Aorta (tissue), 5 donors: ENCODE measurements around the gene SLC26A6. TPM values are rescaled to one million over a fixed set of nuclear protein-coding genes. Genes with fewer than 3 reads are reported as not detected.

ENCODE experiments used
- ATAC-seq: fragments of 200-7000 bp; cut with Tn5 transposase; one replicate; pipeline ENCODE4 v1.9.1; 2022; ENCODE audit warnings: moderate library complexity; ENCODE audit not compliant: low FRiP score
- DNase-seq, 2 donors: peaks; one replicate each; pipeline ENCODE4 v3.0.0-alpha.2; 2020
- H3K27ac ChIP-seq, 2 donors: one replicate each; pipeline ENCODE4 v1.5.1; 2013; ENCODE audit warnings: low read length in 2 of 2, mild to moderate bottlenecking in 2 of 2, moderate library complexity in 2 of 2, control low read depth in 1 of 2, inconsistent platforms in 1 of 2, low read depth in 1 of 2
- H3K27me3 ChIP-seq, 2 donors: one replicate each; pipeline ENCODE4 v1.6.1; 2013; ENCODE audit warnings: control low read depth in 1 of 2, low read length in 1 of 2, mild to moderate bottlenecking in 1 of 2, moderate library complexity in 1 of 2; ENCODE audit not compliant: insufficient read depth in 2 of 2, control insufficient read depth in 1 of 2
- H3K36me3 ChIP-seq, 2 donors: one replicate each; pipeline ENCODE4 v1.6.1; 2013; ENCODE audit warnings: control low read depth in 1 of 2, low read length in 1 of 2, mild to moderate bottlenecking in 1 of 2; ENCODE audit not compliant: insufficient read depth in 2 of 2, control insufficient read depth in 1 of 2
- H3K4me1 ChIP-seq, 2 donors: one replicate each; pipeline ENCODE4 v1.6.1; 2013; ENCODE audit warnings: low read length in 2 of 2, control low read depth in 1 of 2, mild to moderate bottlenecking in 1 of 2, moderate library complexity in 1 of 2; ENCODE audit not compliant: insufficient read depth in 2 of 2, control insufficient read depth in 1 of 2
- H3K4me3 ChIP-seq, 2 donors: one replicate each; pipeline ENCODE4 v1.5.1; 2013; ENCODE audit warnings: low read length in 2 of 2, control low read depth in 1 of 2, mild to moderate bottlenecking in 1 of 2
- H3K9me3 ChIP-seq: one replicate; pipeline ENCODE4 v1.6.1; 2013; ENCODE audit warnings: mild to moderate bottlenecking, low read length; ENCODE audit not compliant: control insufficient read depth
- WGBS, 2 donors: extraction: QIAGEN DNeasy Blood & Tissue Kit; methylation state at CpG; one replicate each; pipeline ENCODE4 v1.1.7; 2013; 5-methylcytosine and 5-hydroxymethylcytosine counted together
- intact Hi-C, 2 donors: fragments of 100-400 bp; cut with DNase I; formaldehyde crosslinking; loops; one replicate each; pipeline versions ENCODE4 v1.14.2 to v1.15.0; 2022
- polyA plus RNA-seq, 2 donors: library from polyadenylated mRNA; stranded (reverse); fragments of 200-250 nt; gene quantifications; one replicate each; pipeline ENCODE4 v1.2.3, GENCODE V29; 2013
- total RNA-seq, 2 donors: library from RNA; stranded (reverse); fragmentation: NEBNext Ultra II Directional; extraction: Animal tissue kit (Norgen Biotek cat#: 25700); gene quantifications; one replicate each; pipeline ENCODE4 v1.2.1, GENCODE V29; 2021
- donor health status: healthy with polysubstance abuse.
- donor health status: Bipolar disorder and iron deficiency.
- donor health status: DM: no; HTN: no; CAD: no.
- donor health status: DM: no; HTN: no; CAD: no.
- donor health status: DM: yes; HTN: yes; CAD: no.

Gene SLC26A6
- total and polyA plus RNA-seq, 4 donors: 10.5 to 154 (median 32.2) TPM

- DNase-seq (peak in 1 of 2 donors; percentile 63), ATAC-seq (no peak)
- Histone ChIP-seq H3K9me3 (no peaks in the 10 kb centered on the region), H3K4me1 (no peaks in the 10 kb centered on the region), H3K4me3 (no peak overlapping the region), H3K27ac (no peak overlapping the region), H3K36me3 (peaks cover 0 to 15% of the 10 kb centered on the region in 2 donors), H3K27me3 (no peaks in the 10 kb centered on the region)
- intact Hi-C loops: no loop called here
- 92 to 93% methylated on average over 20 of the region's 20 CpGs for whole genome bisulfite sequencing, 2 donors
Measured at GRCh38 chr3:48679411-48680391, 44.4 kb upstream of the SLC26A6 start.

GRCh38 chr3:48678566-48679380, 43.5 kb upstream of the SLC26A6 start:
- peak in 1 of 2 donors; percentile 65 for DNase-seq
- no peaks in the 10 kb centered on the region for H3K9me3 ChIP-seq
- H3K27ac ChIP-seq: no peak overlapping the region
- peaks cover 0 to 15% of the 10 kb centered on the region in 2 donors for H3K36me3 ChIP-seq
- no peak overlapping the region for H3K4me3 ChIP-seq
- no peak for ATAC-seq
- no peaks in the 10 kb centered on the region for H3K27me3 ChIP-seq
- WGBS, 2 donors: 93 to 94% methylated on average over 24 of the region's 24 CpGs
- no peaks in the 10 kb centered on the region for H3K4me1 ChIP-seq
- intact Hi-C loops: no loop called here

- H3K9me3 ChIP-seq: no peaks in the 10 kb centered on the region
- no peaks in the 10 kb centered on the region for H3K4me1 ChIP-seq
- WGBS, 2 donors: 53 to 59% methylated on average over 4 of the region's 4 CpGs
- DNase-seq (peak in 1 of 2 donors; percentile 59), ATAC-seq (no peak)
- H3K27ac ChIP-seq: no peak overlapping the region
- H3K4me3 ChIP-seq: no peak overlapping the region
- H3K27me3 ChIP-seq: no peaks in the 10 kb centered on the region
- peaks cover 0 to 15% of the 10 kb centered on the region in 2 donors for H3K36me3 ChIP-seq
- intact Hi-C loops: no loop called here
Measured at GRCh38 chr3:48678056-48678455, 42.8 kb upstream of the SLC26A6 start.

GRCh38 chr3:48674505-48674904, 39.2 kb upstream of the SLC26A6 start:
- Histone ChIP-seq H3K27ac (no peak overlapping the region), H3K27me3 (no peaks in the 10 kb centered on the region), H3K4me1 (no peaks in the 10 kb centered on the region), H3K4me3 (no peak overlapping the region), H3K36me3 (peaks cover 0 to 5% of the 10 kb centered on the region in 2 donors), H3K9me3 (no peaks in the 10 kb centered on the region)
- intact Hi-C loops: no loop called here
- WGBS, 2 donors: 90 to 94% methylated on average over 9 of the region's 9 CpGs
- DNase-seq (no peak), ATAC-seq (no peak)

- intact Hi-C loops: no loop called here
- DNase-seq (no peak), ATAC-seq (no peak)
- Histone ChIP-seq H3K4me1 (no peaks in the 10 kb centered on the region), H3K9me3 (no peaks in the 10 kb centered on the region), H3K27ac (no peak overlapping the region), H3K4me3 (no peak overlapping the region), H3K36me3 (no peaks in the 10 kb centered on the region), H3K27me3 (no peaks in the 10 kb centered on the region)
- 28 to 41% methylated on average over 1 of the region's 1 CpG for WGBS, 2 donors
Measured at GRCh38 chr3:48672522-48672921, 37.3 kb upstream of the SLC26A6 start.

GRCh38 chr3:48664929-48665328, 29.7 kb upstream of the SLC26A6 start:
- no peak for ATAC-seq
- intact Hi-C loops: no loop called here
- H3K9me3 ChIP-seq: no peaks in the 10 kb centered on the region
- H3K4me1 ChIP-seq: no peaks in the 10 kb centered on the region
- no peak overlapping the region for H3K4me3 ChIP-seq
- no peaks in the 10 kb centered on the region for H3K27me3 ChIP-seq
- no peaks in the 10 kb centered on the region for H3K36me3 ChIP-seq
- WGBS, 2 donors: 83 to 90% methylated on average over 4 of the region's 4 CpGs
- no peak for DNase-seq
- H3K27ac ChIP-seq: no peak overlapping the region

- Histone ChIP-seq H3K36me3 (no peaks in the 10 kb centered on the region), H3K27ac (peak overlapping the region in 1 of 2 donors; percentile 43), H3K4me1 (no peaks in the 10 kb centered on the region), H3K9me3 (no peaks in the 10 kb centered on the region), H3K27me3 (no peaks in the 10 kb centered on the region), H3K4me3 (no peak overlapping the region)
- 48 to 49% methylated on average over 11 of the region's 11 CpGs for WGBS, 2 donors
- DNase-seq: no peak
- no peak for ATAC-seq
- intact Hi-C loops: no loop called here
Measured at GRCh38 chr3:48664313-48664644, 29.0 kb upstream of the SLC26A6 start.

- no peaks in the 10 kb centered on the region for H3K9me3 ChIP-seq
- H3K27me3 ChIP-seq: no peaks in the 10 kb centered on the region
- H3K27ac ChIP-seq: peak overlapping the region; percentile 68 to 83
- no peaks in the 10 kb centered on the region for H3K36me3 ChIP-seq
- H3K4me1 ChIP-seq: no peaks in the 10 kb centered on the region
- intact Hi-C loops: no loop called here
- ATAC-seq (peak; percentile 92), DNase-seq (peak; percentile 96 to 98)
- H3K4me3 ChIP-seq: peak overlapping the region; percentile 10 to 39
- 0% methylated on average over 66 of the region's 66 CpGs for WGBS, 2 donors
Measured at GRCh38 chr3:48663489-48664312, 28.4 kb upstream of the SLC26A6 start.
